Body of pancreas (tissue), 4 donors: Measurements from ENCODE around the gene MED31. TPM values are rescaled to one million over a fixed set of nuclear protein-coding genes. Genes with fewer than 3 reads are reported as not detected.

ENCODE experiments used
- ATAC-seq: fragments of 150-250 bp; one replicate; pipeline ENCODE4 v1.9.1; 2016
- DNase-seq, 4 donors: peaks; one replicate each; pipeline ENCODE4 v3.0.0-alpha.2; 2019
- H3K27ac ChIP-seq, 4 donors: fragments of 200-600 bp; sonication (generic); 1 replicate in 3 of 4; 2 replicates in 1 of 4; pipeline versions ENCODE4 v1.5.1 to v1.6.1; 2016 to 2019; ENCODE audit warnings: mild to moderate bottlenecking in 1 of 4, mixed read lengths in 1 of 4, moderate library complexity in 1 of 4
- H3K27me3 ChIP-seq, 2 donors: fragments of 200-600 bp; sonication (generic); one replicate each; pipeline ENCODE4 v1.6.0; 2016; ENCODE audit warnings: mild to moderate bottlenecking in 1 of 2
- H3K36me3 ChIP-seq, 2 donors: fragments of 200-600 bp; sonication (generic); replicated peaks in 1 of 2; 2 replicates each; pipeline ENCODE4 v1.5.1; 2016; ENCODE audit warnings: low read depth in 2 of 2; ENCODE audit not compliant: insufficient read depth in 1 of 2
- H3K4me1 ChIP-seq: fragments of 200-600 bp; sonication (generic); one replicate; pipeline ENCODE4 v1.6.0; 2016
- H3K4me3 ChIP-seq, 2 donors: fragments of 200-600 bp; sonication (generic); 1 replicate in 1 of 2; 2 replicates in 1 of 2; pipeline ENCODE4 v1.5.1; 2016 to 2019
- H3K9me3 ChIP-seq, 3 donors: fragments of 200-600 bp; sonication (generic); 1 replicate in 2 of 3; 2 replicates in 1 of 3; pipeline ENCODE4 v1.5.1; 2016
- POLR2A ChIP-seq, 3 donors: fragments of 450-650 bp; IDR thresholded peaks; one replicate each; pipeline ENCODE4 v1.6.1; 2016; ENCODE audit warnings: antibody characterized with exemption in 3 of 3, mild to moderate bottlenecking in 2 of 3
- WGBS, 2 donors: methylation state at CpG; one replicate each; pipeline ENCODE4 v1.1.5; 2017; 5-methylcytosine and 5-hydroxymethylcytosine counted together
- intact Hi-C: fragments of 100-400 bp; cut with DNase I; formaldehyde crosslinking; loops from one replicate; pipeline ENCODE4 v1.15.1; 2023
- total RNA-seq, 2 donors: library from RNA; depleted of rRNA; stranded (reverse); fragments of >200 nt; gene quantifications; one replicate each; pipeline ENCODE4 v1.1.0, GENCODE V29; 2016
- TF ChIP-seq, protein P1 (sequence below), 7 experiments: fragments of 450-650 bp in 4 of 7; fragments of 200-600 bp in 3 of 7; sonication (generic) in 3 of 7; IDR thresholded peaks; one replicate each; pipeline ENCODE4 v1.5.1; 2016 to 2019; ENCODE audit warnings: antibody characterized with exemption in 7 of 7

The MED31 gene
- total RNA-seq, 2 donors from 2014 or later, result 6.2 to 9.9 TPM

DNA sequence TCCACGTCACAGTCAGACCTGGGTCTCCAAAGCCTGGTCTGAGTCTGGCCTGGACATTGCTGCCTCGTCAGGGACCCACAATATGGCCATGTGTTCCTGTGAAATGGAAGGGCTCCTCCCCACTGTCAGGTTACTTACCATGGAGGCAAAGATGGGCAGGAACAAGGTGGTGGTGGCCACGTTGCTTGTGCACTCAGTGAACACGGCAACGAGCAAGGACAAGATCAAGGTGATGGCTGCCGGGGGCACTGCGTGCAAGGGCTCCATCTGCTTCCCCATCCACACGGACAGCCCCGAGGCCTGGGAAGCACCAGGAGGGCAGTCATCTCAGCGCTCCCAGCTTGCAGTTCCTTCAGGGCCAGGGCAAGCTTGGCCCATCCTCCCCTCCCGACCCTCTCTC lies 39.2 kb upstream of the MED31 start:
- no peaks in the 10 kb centered on the region for H3K9me3 ChIP-seq
- H3K27ac ChIP-seq, result no peak overlapping the region
- H3K36me3 ChIP-seq, result no peaks in the 10 kb centered on the region
- H3K27me3 ChIP-seq, result no peaks in the 10 kb centered on the region
- intact Hi-C loops, result no loop called here
- WGBS, 2 donors, result 76 to 80% methylated on average over 10 to 11 of the region's 11 CpGs
- H3K4me1 ChIP-seq, result no peaks in the 10 kb centered on the region
- ATAC-seq, result no peak
- no peak for DNase-seq
- TF ChIP-seq POLR2A (IDR thresholded peaks at IDR 0.05), result no peak
- TF ChIP-seq, protein P1, sequence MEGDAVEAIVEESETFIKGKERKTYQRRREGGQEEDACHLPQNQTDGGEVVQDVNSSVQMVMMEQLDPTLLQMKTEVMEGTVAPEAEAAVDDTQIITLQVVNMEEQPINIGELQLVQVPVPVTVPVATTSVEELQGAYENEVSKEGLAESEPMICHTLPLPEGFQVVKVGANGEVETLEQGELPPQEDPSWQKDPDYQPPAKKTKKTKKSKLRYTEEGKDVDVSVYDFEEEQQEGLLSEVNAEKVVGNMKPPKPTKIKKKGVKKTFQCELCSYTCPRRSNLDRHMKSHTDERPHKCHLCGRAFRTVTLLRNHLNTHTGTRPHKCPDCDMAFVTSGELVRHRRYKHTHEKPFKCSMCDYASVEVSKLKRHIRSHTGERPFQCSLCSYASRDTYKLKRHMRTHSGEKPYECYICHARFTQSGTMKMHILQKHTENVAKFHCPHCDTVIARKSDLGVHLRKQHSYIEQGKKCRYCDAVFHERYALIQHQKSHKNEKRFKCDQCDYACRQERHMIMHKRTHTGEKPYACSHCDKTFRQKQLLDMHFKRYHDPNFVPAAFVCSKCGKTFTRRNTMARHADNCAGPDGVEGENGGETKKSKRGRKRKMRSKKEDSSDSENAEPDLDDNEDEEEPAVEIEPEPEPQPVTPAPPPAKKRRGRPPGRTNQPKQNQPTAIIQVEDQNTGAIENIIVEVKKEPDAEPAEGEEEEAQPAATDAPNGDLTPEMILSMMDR (IDR thresholded peaks at IDR 0.05), result no peak
- no peak overlapping the region for H3K4me3 ChIP-seq

DNA sequence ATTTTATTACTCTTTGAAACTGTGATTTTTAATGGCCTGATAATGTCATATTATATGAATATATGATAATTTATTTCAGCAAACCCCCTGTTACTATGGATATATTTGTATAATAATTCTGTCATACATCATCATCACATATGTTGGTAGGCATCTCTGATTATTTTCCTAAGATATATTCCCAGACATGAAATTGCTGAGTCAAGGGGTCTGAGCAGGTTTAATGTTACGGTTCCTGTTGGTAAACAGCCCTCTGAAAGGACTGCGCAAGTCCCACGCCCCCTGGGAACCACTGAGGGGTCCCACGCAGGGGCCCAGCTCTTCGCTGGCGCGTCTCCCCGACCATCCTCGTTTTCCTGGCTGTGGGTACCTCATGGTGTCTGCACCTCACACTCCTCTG lies 37.5 kb upstream of the MED31 start:
- 81% methylated on average over 9 of the region's 9 CpGs for WGBS, 2 donors
- TF ChIP-seq POLR2A (IDR thresholded peaks at IDR 0.05), result no peak
- TF ChIP-seq, protein P1 (IDR thresholded peaks at IDR 0.05), result no peak
- no peaks in the 10 kb centered on the region for H3K9me3 ChIP-seq
- ATAC-seq (no peak), DNase-seq (no peak)
- no peak overlapping the region for H3K27ac ChIP-seq
- no peak overlapping the region for H3K4me3 ChIP-seq
- intact Hi-C loops, result no loop called here
- H3K27me3 ChIP-seq, result no peaks in the 10 kb centered on the region
- no peaks in the 10 kb centered on the region for H3K4me1 ChIP-seq
- no peaks in the 10 kb centered on the region for H3K36me3 ChIP-seq

DNA sequence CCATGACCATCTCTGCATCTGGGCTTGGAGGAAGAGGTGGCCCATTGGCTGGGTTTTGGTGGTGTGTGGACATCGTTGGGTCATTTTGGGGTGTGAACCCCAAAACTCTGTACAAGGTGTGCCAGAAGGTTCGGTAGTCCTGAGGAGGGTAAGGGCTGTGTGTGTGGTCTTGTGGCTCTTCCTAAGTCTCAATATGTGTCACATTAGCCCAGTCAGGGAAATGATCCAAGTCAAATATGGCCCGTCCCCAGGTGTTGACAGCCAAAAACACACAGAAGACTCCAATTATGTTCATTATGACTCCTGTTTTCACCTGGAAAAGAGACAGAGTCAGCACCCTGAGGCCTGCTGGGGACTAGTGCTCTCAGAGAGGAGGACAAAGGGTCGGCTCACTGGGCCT lies 34.6 kb upstream of the MED31 start:
- WGBS, 2 donors, result 71 to 75% methylated on average over 1 to 4 of the region's 4 CpGs

DNA sequence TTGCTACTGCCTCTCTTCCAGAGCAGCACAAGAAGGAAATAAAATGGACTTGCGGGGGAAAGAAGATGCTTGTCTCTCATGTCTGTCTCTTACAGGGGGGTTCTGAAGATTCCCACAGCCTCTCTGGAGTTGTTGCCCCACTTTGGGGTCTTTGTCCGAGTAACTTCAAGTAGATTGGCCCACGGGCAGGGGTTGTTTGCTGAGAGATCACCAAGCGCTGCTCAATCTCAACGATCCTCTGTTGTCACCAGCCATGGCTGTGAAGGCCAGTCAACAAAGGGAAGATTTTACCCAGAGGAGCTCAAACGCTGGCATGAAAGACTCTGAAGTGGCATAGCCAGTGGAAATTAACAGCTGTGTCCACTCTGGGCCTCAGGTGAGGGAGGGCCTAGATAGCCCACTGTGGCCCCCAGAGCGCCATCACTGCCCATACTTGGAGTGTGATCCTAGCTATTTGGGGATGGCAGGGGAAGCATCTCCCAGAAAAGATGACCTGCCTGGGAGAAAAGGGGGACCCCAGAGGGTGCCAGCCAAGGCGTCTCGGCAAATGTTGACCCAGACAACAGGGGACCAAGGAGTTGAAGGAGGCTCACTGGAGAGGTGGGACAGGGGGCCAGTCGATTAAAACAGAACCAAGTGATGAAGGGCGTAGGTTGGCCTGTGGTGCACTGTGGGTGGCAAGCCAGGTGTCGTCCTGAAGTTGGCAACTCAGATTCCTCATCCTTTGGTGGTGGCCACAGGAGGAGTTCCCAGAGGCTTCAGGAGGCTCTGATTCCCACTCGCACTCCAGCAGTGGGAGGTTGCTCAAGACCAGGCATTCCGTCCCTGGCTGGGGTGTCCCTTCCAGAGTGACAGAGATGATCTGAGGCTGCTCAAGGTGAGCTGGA lies 33.7 kb upstream of the MED31 start:
- no peak overlapping the region for H3K4me3 ChIP-seq
- ATAC-seq, result no peak
- no peak for DNase-seq
- H3K4me1 ChIP-seq, result peaks cover 8% of the 10 kb centered on the region
- TF ChIP-seq, protein P1 (IDR thresholded peaks at IDR 0.05), result no peak
- no peak for TF ChIP-seq POLR2A (IDR thresholded peaks at IDR 0.05)
- no peak overlapping the region for H3K27ac ChIP-seq
- H3K9me3 ChIP-seq, result no peaks in the 10 kb centered on the region
- H3K27me3 ChIP-seq, result no peaks in the 10 kb centered on the region
- H3K36me3 ChIP-seq, result no peaks in the 10 kb centered on the region
- intact Hi-C loops, result no loop called here
- WGBS, 2 donors, result 78 to 92% methylated on average over 13 to 14 of the region's 14 CpGs

More for the DNA sequence above, 34.6 kb upstream of the MED31 start:
- ATAC-seq (no peak), DNase-seq (no peak)
- TF ChIP-seq POLR2A (IDR thresholded peaks at IDR 0.05), result no peak
- TF ChIP-seq, protein P1 (IDR thresholded peaks at IDR 0.05), result no peak
- no peak overlapping the region for H3K27ac ChIP-seq
- peaks cover 8% of the 10 kb centered on the region for H3K4me1 ChIP-seq
- H3K9me3 ChIP-seq, result no peaks in the 10 kb centered on the region
- no peak overlapping the region for H3K4me3 ChIP-seq
- no peaks in the 10 kb centered on the region for H3K36me3 ChIP-seq
- no peaks in the 10 kb centered on the region for H3K27me3 ChIP-seq
- intact Hi-C loops, result no loop called here

DNA sequence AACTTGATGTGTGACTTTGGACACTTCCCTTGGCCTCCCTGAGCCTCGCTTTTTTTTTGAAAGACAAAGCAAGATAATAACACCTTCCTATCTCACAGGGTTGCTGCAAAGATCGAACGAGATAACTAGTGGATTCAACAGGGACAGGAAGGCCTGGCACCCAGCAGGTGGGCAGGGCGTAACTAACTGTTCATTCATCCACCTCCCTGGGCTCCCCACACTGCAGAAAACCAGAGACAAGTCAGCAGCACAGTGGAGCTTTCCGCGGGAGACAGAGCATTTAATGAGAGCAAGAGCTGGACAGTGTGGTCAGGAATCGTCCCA lies 33.0 kb upstream of the MED31 start:
- ATAC-seq (no peak), DNase-seq (no peak)
- no peaks in the 10 kb centered on the region for H3K9me3 ChIP-seq
- no peak for TF ChIP-seq POLR2A (IDR thresholded peaks at IDR 0.05)
- TF ChIP-seq, protein P1 (IDR thresholded peaks at IDR 0.05), result no peak
- WGBS, 2 donors, result 69 to 75% methylated on average over 7 of the region's 7 CpGs
- H3K4me3 ChIP-seq, result no peak overlapping the region
- H3K27ac ChIP-seq, result no peak overlapping the region
- peaks cover 8% of the 10 kb centered on the region for H3K4me1 ChIP-seq
- no peaks in the 10 kb centered on the region for H3K36me3 ChIP-seq
- no peaks in the 10 kb centered on the region for H3K27me3 ChIP-seq
- intact Hi-C loops, result no loop called here
